NT2/D1 (cell line): ENCODE measurements around the gene RGS19.

Experiments
- DNase-seq: peaks from one replicate; pipeline ENCODE4 v3.0.0-alpha.2; 2011; ENCODE audit warnings: low read depth, low spot score
- H3K27me3 ChIP-seq: 2 replicates; pipeline ENCODE4 v1.6.0; 2011; ENCODE audit warnings: mild to moderate bottlenecking; ENCODE audit not compliant: insufficient read length, insufficient read depth
- H3K36me3 ChIP-seq: 2 replicates; pipeline ENCODE4 v1.6.1; 2011; ENCODE audit warnings: mild to moderate bottlenecking, low read length, mixed read lengths; ENCODE audit not compliant: insufficient read depth, insufficient read length
- H3K4me1 ChIP-seq: 2 replicates; pipeline ENCODE4 v1.5.1; 2011; ENCODE audit not compliant: insufficient read depth, insufficient read length
- H3K4me3 ChIP-seq: 2 replicates; pipeline ENCODE4 v1.5.1; 2011; ENCODE audit warnings: low read depth; ENCODE audit not compliant: insufficient read length
- H3K9ac ChIP-seq: 2 replicates; pipeline ENCODE4 v1.6.0; 2011; ENCODE audit warnings: low read depth; ENCODE audit not compliant: insufficient read length
- H3K9me3 ChIP-seq: 2 replicates; pipeline ENCODE4 v1.5.1; 2011; ENCODE audit warnings: mild to moderate bottlenecking, low read length; ENCODE audit not compliant: insufficient read depth
- SUZ12 ChIP-seq: IDR thresholded peaks from 2 replicates; pipeline ENCODE4 v1.6.1; 2011; ENCODE audit not compliant: insufficient read length, insufficient read depth; ENCODE audit errors: extremely low read depth
- YY1 ChIP-seq: IDR thresholded peaks from 2 replicates; pipeline ENCODE4 v1.6.1; 2011; ENCODE audit not compliant: insufficient read length, insufficient read depth
- ZNF274 ChIP-seq: IDR thresholded peaks from 2 replicates; pipeline ENCODE4 v1.6.1; 2011; ENCODE audit warnings: mild to moderate bottlenecking, low read depth, low read length

Gene RGS19

GRCh38 chr20:64051033-64051452 is 28.3 kb downstream of the RGS19 start:
- TF ChIP-seq YY1 = no peak
- Histone ChIP-seq H3K9ac (no peak overlapping the region), H3K36me3 (peaks cover 3% of the 10 kb centered on the region), H3K9me3 (no peaks in the 10 kb centered on the region), H3K4me3 (no peak overlapping the region), H3K27me3 (peaks cover 33% of the 10 kb centered on the region), H3K4me1 (peaks cover 36% of the 10 kb centered on the region)
- DNase-seq = no peak

- Histone ChIP-seq H3K9me3 (no peaks in the 10 kb centered on the region), H3K36me3 (peaks cover 3% of the 10 kb centered on the region), H3K9ac (peak overlapping the region; percentile 45), H3K27me3 (peaks cover 38% of the 10 kb centered on the region), H3K4me3 (no peak overlapping the region), H3K4me1 (peaks cover 35% of the 10 kb centered on the region)
- TF ChIP-seq ZNF274 (no peak), SUZ12 (no peak), YY1 (no peak)
- no peak for DNase-seq
Observed at GRCh38 chr20:64050261-64051032, 28.9 kb downstream of the RGS19 start.

- DNase-seq = no peak
- TF ChIP-seq SUZ12 (no peak), YY1 (no peak), ZNF274 (no peak)
- peaks cover 39% of the 10 kb centered on the region for H3K4me1 ChIP-seq
- no peaks in the 10 kb centered on the region for H3K9me3 ChIP-seq
- H3K9ac ChIP-seq = peak overlapping the region; percentile 45
- H3K27me3 ChIP-seq = peaks cover 38% of the 10 kb centered on the region
- H3K36me3 ChIP-seq = peaks cover 3% of the 10 kb centered on the region
- no peak overlapping the region for H3K4me3 ChIP-seq
Observed at GRCh38 chr20:64049878-64050260, 29.4 kb downstream of the RGS19 start.

- H3K27me3 ChIP-seq = peaks cover 38% of the 10 kb centered on the region
- peaks cover 43% of the 10 kb centered on the region for H3K4me1 ChIP-seq
- peaks cover 3% of the 10 kb centered on the region for H3K36me3 ChIP-seq
- TF ChIP-seq YY1 (no peak), ZNF274 (no peak), SUZ12 (no peak)
- H3K9ac ChIP-seq = peak within 1 kb of the TSS; percentile 72
- no peak for DNase-seq
- peak within 1 kb of the TSS; percentile 42 for H3K4me3 ChIP-seq
- H3K9me3 ChIP-seq = no peaks in the 10 kb centered on the region
Observed at GRCh38 chr20:64049060-64049877, 30.0 kb downstream of the RGS19 start, which contains the start of gene SOX18. TSS of gene SOX18 (minus strand) at chr20:64049639. CDS start at chr20:64049516, 123 bp downstream.

GRCh38 chr20:64048402-64049044 is 30.8 kb downstream of the RGS19 start:
- H3K27me3 ChIP-seq = peaks cover 43% of the 10 kb centered on the region
- H3K9me3 ChIP-seq = no peaks in the 10 kb centered on the region
- peaks cover 36% of the 10 kb centered on the region for H3K4me1 ChIP-seq
- peaks cover 3% of the 10 kb centered on the region for H3K36me3 ChIP-seq
- no peak for TF ChIP-seq SUZ12
- no peak for TF ChIP-seq ZNF274
- TF ChIP-seq YY1 = no peak
- peak overlapping the region; percentile 42 for H3K4me3 ChIP-seq
- H3K9ac ChIP-seq = peak overlapping the region; percentile 72
- no peak for DNase-seq

- DNase-seq = no peak
- Histone ChIP-seq H3K9ac (peak overlapping the region; percentile 72), H3K4me1 (peaks cover 31% of the 10 kb centered on the region), H3K4me3 (peak overlapping the region; percentile 42), H3K36me3 (peaks cover 3% of the 10 kb centered on the region), H3K27me3 (peaks cover 47% of the 10 kb centered on the region), H3K9me3 (no peaks in the 10 kb centered on the region)
- TF ChIP-seq ZNF274 (no peak), SUZ12 (no peak)
Observed at GRCh38 chr20:64047968-64048401, 31.3 kb downstream of the RGS19 start.

GRCh38 chr20:64047046-64047389 is 32.3 kb downstream of the RGS19 start:
- Histone ChIP-seq H3K4me3 (no peak overlapping the region), H3K9me3 (no peaks in the 10 kb centered on the region), H3K4me1 (peaks cover 30% of the 10 kb centered on the region), H3K9ac (no peak overlapping the region), H3K36me3 (peaks cover 3% of the 10 kb centered on the region), H3K27me3 (peaks cover 52% of the 10 kb centered on the region)
- TF ChIP-seq YY1 (no peak), SUZ12 (no peak), ZNF274 (no peak)
- DNase-seq = no peak
